Thyroid gland (tissue), 4 donors: ENCODE data around the gene TRAF7.

Experiments
- POLR2A ChIP-seq, 2 donors: fragments of 450-650 bp; IDR thresholded peaks; one replicate each; pipeline ENCODE4 v1.6.1; 2017; ENCODE audit warnings: antibody characterized with exemption in 2 of 2, mild to moderate bottlenecking in 2 of 2, moderate library complexity in 1 of 2
- TF ChIP-seq, protein P1 (sequence below), 6 experiments: fragments of 200-600 bp in 3 of 6; fragments of 450-650 bp in 3 of 6; sonication (generic) in 3 of 6; IDR thresholded peaks; one replicate each; pipeline ENCODE4 v1.5.1; 2016 to 2019; ENCODE audit warnings: antibody characterized with exemption in 6 of 6, mild to moderate bottlenecking in 2 of 6, inconsistent platforms in 1 of 6, moderate library complexity in 1 of 6

DNA sequence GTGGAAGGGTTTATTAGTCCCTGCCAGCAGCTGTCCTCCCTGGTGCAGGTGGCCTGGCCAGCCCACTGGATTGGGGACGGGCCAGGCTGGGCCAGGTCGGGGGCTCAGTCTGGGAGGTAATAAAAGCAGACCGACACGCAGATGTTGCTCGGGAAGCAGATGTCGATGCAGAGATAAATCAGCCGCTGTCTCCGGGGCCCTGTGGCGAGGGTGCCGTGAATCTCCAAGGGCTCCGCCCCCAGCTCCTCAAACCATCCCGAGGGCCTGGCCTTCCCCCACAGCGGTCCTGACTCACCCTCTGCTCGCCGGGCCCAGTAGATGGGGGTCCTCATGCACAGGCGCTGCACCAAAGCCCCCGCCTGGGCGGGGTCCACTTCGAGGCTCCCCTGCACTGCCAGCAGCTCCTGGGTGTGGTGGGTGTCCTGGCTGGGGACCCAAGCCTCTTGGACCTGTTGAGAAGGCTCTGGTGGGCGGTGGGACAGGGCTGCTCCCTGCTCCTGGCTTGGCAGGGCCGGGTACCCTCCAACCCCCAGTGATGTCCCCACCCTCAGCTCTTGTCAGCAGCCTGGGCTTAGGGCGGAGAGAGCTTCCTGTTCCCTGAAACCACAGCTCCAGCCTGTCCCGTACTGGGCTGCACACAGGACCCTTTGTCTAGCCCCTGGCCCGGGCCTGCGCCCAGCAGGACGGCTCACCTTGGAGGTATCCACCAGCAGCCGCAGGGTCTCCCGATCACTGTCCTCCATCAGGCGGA is 53.9 kb downstream of the TRAF7 start:
- TF ChIP-seq, protein P1, sequence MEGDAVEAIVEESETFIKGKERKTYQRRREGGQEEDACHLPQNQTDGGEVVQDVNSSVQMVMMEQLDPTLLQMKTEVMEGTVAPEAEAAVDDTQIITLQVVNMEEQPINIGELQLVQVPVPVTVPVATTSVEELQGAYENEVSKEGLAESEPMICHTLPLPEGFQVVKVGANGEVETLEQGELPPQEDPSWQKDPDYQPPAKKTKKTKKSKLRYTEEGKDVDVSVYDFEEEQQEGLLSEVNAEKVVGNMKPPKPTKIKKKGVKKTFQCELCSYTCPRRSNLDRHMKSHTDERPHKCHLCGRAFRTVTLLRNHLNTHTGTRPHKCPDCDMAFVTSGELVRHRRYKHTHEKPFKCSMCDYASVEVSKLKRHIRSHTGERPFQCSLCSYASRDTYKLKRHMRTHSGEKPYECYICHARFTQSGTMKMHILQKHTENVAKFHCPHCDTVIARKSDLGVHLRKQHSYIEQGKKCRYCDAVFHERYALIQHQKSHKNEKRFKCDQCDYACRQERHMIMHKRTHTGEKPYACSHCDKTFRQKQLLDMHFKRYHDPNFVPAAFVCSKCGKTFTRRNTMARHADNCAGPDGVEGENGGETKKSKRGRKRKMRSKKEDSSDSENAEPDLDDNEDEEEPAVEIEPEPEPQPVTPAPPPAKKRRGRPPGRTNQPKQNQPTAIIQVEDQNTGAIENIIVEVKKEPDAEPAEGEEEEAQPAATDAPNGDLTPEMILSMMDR (IDR thresholded peaks at IDR 0.05): no peak
- no peak for TF ChIP-seq POLR2A (IDR thresholded peaks at IDR 0.05)
